Fibroblast of skin of scalp (primary cell): ENCODE results near the gene KIAA1671.

Experiments
- DNase-seq: peaks from one replicate; pipeline ENCODE4 v3.0.0-alpha.2; 2013

KIAA1671 gene

DNA sequence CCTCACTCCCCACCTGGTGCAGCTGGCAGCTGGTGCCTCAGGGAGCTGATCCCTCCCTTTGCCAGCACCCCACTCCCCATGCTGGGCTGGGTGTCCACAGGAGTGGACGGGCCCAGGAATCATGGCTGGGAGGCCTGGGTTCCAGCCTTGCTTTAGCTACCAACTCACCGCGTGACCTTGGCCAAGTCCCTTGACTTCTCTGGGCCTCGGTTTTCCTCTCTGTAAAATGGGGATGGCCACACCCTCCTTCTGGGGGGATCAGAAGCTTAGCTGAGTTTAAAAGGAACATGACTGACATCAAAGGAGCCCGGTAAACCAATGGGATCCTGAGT is 116.9 kb downstream of the KIAA1671 start:
- no peak for DNase-seq

DNA sequence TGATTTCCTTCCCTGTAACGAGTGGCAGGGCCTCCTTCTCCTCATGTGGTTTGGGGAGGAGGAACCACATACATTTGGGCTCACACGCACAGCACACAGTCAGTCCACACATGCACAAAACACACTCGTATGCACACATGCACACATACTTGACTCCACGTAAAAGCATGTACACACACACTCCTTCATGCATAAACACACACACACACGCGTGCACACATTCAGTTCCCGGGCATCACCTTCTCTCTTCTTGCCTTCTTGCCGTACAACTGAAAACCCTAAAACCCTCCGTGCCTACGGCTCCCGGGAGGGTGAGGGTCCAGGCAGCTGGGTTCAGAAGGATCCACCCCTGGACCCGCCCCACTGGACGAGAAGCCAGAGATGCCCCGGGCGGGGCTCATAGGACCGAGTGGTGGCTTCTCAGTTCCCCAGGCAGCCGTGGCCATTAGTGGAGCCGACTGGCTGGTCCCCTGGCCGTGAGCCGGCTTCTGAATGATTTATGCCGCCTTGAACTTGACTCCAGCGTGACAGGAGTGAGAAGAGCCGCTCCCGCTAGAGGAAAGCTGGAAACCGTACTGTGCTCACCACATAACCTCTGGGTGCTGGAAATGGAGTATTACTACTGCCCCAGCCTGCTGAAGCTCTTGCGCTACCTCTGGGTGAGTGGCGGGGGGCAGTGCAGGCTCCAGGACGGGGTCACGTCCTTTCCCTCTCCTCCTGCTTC is 117.4 kb downstream of the KIAA1671 start:
- no peak for DNase-seq

DNA sequence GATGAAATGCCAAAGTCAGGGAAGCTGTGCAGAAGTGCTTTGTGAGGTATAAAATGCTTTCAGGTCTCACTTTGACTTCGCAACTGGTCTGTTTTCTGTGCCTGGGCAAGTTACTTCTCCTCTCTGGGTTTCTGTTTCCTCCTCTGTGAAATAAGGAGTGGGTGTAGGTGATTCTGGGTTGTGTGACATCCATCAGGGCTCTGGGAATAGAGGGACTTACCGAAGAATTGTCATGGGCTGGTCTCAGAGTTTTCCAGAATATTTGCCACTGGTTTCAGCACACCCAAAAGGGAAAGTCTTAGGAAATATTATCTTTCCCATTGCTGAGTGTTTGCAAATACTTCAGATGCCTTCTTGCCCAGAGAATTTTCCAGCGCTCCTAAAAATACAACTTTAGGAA is 118.4 kb downstream of the KIAA1671 start:
- peak; percentile 9 for DNase-seq

DNA sequence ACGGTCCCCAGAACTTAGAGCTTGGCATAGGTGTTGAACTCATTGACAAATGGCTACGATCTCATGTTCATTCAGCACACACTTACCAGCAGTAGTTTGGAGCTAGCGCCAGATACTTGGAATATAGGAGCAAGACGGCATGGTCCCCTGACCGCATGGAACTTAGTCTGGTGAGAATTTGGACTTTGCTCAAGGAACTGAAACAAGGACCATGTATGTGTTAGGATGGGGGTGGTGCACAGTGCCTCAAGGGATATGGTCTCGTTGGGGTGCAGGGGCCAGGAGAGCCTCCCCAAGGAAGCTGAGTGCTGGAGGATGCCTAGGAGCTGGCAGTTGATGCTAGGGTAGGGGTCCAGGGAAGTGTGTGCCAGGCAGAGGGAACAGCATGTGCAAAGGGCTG is 119.2 kb downstream of the KIAA1671 start:
- no peak for DNase-seq

DNA sequence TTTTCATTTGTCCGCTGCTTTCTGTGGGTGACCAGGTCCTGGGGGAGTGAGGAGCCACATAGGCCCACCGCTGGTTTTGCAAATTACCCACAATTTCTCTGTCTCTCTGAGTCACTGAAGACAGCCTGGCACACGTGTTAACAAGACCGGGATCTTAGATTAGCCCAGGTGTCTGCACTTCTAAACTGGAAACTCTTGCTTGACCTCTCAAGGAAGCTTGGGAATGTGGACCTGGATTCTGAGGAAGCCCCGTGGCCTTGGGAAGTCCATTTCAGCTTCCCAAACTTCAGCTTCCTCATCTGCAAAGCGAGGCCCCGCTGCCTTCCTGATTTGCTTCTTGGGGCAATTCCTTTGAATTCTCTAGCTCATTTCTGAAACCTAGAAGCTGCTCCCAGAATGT is 119.9 kb downstream of the KIAA1671 start:
- no peak for DNase-seq

DNA sequence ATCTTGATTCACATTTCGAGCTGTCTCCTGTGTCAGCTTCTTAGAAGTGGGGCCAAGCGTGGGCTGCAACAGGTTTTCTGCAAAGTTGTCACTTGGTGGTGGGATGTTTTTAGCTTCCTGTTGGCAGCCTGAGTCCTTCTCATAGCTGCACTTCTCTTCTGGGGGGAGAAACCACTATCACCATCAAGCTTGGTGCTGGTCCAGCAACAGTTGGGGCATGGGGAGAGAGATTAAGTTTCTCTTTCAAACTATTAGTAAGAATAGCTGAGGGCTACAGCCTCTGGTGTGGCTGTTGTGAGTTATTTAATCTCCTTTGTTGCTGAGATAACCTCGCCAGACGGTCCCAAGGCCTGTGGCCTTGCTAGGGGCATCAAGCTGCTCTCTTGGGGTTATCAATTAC is 123.8 kb downstream of the KIAA1671 start:
- DNase-seq = no peak

DNA sequence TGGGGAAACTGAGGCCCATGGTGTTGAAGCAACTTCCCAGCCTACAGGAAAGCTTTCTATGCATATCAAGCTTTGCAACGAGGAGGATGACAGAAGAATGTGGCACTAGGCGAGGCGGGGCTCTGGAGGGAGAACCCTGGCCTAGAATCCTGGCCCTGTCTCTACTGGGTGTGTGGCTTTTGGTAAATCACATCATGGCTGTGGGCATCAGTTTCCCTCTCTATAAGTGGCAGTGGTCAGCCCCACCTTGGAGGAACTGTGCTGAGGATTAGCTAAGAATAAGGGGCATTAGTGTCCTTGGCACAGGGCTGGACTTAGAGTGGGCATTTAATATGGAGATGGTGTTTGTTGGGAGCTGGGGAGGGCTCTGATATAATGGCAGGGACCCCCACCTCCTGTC is 124.5 kb downstream of the KIAA1671 start:
- no peak for DNase-seq

DNA sequence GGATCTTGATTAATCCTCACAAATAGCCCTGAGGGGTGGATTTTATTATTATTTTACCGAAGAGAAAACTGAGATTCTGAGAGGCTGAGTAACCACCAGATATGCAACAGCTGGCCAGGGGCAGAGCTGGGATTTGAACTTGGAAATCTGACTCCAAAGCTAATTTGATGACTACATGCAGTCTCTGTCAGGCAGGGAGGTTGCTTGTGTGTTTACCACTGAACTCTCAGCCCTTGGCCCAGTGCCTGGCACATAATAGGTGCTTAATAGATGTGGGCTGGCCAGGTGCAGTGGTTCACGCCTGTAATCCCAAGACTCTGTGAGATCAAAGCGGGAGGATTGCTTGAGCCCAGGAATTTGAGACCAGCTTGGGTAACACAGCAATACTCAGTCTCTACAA is 125.4 kb downstream of the KIAA1671 start:
- no peak for DNase-seq

DNA sequence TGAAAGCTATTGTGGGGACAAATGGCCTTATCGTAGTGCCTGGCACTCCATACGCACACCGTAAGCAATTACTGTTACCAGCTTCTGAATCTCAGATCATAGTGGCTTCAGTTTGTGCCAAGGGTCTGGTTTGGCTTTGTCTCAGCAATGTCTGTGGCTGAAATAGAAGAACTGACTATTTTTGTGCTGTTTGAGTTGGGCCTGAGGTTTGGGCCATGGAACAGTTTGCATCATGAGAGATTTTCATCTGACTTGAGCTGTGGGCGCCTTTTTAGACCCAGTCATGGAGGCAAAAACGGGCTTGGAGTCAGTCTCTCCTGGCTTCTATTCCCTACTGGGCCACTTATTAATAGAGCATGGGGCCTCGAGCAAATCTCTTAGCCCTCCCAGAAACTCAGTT is 126.1 kb downstream of the KIAA1671 start:
- no peak for DNase-seq

DNA sequence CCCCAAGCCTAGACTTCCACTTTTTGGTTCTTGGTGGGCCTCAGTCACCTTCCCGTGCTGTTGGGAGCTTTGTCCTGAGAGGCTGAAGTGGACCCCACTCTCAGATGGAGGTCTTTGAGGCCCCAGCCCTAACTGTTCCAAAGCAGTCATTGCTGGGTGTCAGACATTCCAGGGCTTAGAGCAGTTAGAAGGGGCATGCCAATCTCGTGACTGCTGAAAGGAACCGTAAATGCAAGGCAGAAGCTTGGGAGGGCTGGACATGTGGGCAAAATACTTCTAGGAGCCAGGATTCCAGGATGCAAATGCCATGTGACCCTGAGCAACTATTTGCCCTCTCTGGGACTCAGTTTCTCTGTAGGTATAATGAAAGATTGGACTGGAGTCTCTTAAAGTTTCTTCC is 128.3 kb downstream of the KIAA1671 start:
- DNase-seq = no peak

DNA sequence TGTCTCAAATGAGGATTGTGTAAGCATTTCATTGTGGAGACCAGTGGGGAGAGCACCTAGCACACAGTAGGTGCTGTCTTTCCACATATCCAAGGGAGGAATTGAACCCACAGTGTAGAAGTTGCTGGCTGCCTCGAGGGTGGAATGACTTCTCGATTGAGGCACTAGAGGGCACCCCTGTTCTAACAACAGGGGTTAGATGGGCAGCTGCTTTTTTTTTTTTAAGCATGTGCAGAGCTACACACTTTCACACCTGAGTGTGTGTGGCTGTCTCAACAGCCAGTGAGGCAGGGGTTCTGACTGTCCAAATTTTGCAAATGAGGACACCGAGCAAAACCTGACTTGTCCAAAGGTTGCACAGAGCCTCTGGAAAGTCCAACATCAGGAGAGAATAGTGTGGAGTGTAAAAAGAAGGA is 128.9 kb downstream of the KIAA1671 start:
- no peak for DNase-seq

DNA sequence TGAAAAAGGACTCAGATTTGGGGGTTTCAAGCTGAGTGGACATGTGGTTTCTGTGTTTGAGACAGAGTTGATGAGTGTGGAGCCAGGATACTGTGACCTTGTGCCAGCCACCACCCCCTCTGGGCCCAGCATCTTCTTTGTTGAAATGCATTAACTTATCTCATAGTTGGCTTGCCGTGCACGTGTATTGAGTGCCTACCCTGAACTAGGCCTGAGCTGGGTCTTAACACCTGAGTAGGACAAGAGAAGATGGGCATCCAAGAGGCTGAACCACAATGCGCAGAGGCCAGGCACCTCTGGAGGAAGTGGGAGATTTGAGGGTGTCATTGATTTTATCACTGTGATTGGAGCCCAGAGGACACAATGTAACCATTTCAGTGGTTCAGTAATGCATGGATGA is 129.6 kb downstream of the KIAA1671 start:
- no peak for DNase-seq

DNA sequence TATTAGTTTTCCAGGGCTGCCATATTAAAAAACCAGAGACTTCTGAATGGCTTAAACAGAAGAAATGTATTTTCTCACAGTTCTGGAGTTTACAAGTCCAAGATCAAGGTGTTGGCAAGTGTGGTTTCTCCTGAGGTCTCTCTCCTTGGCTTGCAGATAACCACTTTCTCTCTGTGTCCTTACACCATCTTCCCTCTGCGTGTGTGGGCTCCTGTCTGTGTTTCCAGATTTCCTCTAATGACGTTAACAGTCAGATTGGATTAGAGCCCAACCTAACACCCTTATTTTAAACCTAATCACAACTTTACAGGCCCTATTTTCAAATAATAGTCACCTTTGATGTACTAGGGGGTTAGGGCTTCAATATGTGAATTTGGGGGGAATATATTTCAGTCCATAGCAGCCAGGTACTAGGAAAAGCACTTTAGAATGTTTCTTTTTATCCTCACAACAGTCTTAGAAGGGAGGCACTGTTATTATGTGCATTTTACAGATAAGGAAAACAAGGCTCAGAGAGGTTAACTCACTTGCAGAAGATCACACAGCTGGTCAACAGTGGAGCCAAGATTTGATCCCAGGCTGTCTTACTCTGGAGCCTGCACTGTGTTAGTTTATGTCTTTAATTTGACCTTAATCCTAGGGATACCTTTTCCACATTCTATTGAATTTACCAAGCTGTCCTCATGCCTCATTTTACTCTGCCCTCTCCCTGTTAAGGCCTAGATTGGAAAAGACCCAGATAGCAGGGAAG is 130.7 kb downstream of the KIAA1671 start:
- DNase-seq = no peak

DNA sequence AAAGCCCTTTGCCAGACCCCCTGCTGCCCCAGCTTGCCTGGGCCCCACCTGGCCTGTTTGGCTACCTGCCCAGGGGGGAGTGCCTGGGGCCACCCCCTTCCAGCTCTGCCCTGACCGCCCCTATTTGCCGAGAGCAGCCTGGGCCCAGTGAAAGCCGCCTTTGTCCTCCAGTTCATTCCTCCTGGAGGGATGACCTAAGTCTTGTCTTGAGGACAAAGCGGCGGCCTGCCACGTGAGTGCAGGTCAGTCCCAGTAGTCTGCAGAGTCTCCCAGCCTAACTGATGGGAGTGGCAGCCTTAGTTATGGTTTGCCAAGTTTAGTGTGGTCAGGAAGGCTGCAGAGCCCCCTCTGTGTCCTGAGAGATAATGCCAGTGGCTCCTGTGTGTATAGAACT is 131.3 kb downstream of the KIAA1671 start:
- no peak for DNase-seq

DNA sequence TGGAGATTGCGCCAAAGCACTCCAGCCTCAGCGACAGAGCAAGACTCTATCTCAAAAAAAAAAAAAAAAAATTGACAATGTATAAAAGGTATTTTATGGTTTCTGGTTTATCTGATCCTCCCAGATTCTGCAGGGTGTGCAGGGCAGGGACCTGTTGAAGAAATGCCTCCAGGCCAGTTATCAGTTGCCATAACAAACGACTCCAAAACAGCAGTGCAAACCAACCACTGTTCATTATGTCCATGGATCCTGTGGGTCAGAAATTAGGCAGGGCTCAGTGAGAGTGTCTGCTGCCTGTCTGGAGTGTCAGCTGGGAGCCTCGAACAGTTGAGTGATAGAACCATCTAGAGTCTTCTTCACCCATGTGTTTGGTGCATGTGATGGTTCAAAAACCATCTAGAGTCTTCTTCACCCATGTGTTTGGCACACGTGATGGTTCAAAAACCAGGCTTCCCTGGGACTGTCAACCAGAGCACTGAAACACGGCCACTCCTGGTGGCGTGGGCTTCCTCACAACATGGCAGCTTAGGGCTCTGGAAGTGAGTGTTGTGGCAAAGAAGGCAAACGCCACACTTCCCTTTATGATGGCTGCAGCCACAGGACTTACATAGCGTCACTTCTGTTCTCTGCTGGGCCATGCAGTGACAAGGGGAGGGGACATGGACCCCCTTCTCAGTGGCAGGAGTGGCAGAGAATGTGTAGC is 132.0 kb downstream of the KIAA1671 start:
- DNase-seq = no peak

DNA sequence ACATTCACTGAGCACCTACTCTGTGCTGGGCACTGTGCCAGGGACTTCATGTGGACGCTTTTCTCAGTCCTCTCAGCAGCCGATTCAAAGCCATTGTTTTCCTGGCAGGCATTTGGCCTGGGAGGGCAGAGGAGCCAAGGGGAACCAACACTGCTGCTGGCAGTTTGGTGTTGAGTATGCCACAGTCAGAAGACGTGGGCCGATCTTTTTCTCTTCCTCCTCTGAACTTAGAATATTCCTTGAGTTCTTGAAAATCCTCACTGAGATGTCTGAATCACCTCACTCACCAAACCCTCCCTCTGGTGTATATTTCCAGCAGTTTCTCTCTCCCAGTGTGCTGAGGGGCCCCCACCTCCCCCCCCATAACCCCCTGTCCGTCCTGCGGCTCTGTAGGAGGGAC is 132.6 kb downstream of the KIAA1671 start:
- DNase-seq = no peak

DNA sequence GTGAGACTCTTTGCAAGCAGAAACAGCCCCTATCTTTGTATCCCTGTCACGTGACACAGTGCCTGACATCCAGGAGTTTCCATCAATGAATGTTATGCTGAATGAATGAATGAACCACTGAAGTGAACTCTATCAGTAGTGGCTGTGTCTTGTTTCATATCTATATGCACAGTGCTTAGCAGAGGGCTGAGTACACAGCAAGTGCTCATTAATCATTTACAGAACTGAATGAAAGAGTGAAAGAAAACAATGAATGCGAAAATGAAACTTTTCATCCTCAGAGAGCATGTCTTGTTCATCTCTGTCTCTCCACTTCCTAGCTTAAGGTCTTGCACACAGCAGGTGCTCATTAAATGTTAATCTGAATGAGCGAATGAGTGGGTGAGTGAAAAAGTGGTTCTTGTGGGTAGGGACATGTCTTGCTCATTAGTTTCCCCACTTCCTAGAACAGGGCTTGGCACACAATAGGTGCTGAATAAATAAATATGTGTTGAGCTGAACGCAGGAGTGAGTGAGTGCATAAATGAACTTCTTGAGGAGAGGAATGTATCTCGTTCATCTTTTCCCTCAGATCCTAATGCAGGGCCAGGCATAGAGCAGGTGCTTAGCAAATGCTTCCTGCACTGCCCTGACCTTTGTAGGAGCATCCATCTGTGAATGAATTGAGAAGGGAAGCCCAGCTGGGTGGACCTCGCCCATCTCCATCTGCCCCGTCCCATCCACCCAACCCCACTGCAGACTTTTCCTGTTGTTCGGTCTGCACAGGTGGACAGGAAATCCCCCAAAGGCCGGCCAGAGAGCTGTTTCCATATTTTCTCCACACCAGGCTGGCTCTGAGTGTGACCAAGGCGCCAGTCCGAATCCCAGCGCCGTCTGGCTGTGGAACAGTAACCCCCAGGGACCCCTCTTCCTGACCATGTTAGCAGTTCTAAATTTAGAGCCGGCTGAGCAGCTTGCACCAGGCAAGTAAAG is 133.7 kb downstream of the KIAA1671 start:
- peak; percentile 10 for DNase-seq

DNA sequence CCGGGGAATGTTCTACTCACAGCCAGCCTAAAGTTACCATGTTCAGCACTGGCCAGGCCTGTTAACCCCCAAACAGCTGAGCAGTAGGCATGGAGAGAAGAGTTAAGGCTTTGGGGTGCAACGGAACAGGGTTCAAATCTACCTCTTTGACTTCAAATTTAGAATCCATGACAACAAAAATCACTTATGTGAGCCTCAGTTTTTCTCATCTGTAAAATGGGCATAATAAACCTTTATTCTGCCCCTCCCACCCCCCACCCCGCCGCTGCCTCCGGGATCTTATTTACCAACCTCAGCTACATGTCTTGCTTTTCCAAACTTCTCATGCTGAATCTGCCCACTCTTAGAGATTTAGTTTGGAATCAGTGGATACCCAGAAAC is 134.4 kb downstream of the KIAA1671 start:
- no peak for DNase-seq

DNA sequence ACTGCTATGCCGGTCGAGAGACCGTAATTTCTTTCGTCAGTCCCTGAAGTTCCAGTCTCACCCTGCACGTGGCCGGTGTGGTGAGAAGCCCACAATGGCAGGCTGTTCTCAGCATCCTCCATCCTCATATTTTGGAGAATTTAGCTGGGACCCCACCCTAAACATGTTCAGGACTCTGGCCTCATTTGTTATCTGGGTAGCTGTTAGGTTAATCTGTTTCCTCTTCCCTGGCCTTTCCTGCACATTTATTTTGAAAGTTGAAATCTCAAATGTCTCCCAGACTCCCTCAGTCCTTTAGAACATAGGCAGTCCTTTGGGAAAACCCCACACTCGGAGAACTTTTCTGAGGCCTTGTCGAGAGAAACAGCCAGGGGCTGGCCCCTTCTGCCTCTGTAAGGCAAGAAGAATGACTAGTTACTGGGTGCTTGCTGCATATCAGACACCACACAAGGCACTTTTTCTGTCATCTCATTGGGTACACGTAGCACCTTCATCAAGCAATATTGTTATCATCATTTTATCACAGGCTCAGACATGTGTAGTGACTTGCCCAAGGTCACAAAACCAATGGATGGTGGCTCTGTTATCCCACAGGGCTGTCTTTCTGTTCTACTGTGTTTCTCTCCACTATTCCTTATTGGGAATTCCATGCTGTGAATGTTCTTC is 137.8 kb downstream of the KIAA1671 start:
- DNase-seq = no peak

DNA sequence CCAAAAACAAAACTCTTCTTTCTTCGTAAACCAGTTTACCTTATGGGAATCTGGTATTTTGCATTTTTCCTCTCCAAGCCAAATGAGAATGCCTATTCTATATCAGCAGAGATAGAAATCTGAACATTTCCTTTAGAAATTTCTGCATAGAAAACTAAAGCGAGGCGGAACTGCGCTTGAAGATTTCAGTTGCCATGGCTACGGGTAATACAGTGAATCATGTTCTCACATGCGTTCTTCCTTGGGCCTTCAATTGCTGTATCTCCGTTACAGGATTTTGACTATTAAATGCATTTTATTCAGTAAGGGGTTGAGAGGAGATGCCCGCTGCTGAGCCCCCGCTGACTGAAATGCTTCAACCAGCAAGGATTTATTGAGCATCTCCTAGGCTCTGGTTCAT is 138.9 kb downstream of the KIAA1671 start:
- no peak for DNase-seq

DNA sequence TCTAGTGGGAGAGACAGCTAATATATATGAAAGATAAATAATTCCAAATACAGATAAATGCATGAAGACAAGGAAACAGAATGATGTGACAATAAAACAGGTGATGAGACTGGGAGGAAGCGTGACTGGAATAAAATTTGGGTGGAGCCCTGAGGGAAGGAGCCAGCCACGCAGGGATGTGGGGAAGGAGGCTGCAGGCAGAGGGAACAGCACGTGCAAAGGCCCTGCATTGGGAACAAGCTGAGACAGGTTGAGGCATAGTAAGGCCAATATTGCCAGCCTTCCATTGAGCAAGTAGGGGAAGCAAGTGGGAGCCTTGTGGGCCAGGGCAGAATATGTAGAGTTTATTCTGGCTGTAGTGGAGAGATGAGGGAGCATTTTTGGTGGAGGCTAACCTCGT is 139.6 kb downstream of the KIAA1671 start:
- no peak for DNase-seq

DNA sequence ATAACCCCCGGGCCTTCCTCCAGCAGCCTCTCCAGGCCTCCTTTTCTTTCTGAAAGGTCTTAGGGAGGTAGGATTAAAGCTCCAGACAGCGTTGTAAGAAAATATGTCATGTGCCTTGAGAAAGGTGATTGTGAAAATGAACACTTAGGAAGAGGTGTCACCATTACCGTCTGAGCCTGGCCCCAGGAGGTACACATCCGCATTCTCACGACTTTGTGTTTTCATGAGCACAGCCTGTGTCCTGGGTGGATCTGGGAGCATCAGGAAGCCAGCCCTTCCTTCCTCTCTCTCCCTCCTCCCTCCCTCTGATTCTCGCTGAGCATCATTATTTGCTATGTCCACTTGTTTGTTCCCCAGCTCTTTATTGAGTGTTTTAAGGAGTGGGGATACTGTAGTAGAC is 142.1 kb downstream of the KIAA1671 start:
- DNase-seq = no peak
